Neural cell (in vitro differentiated cells): Measurements from ENCODE around the gene INSM1. TPM values are rescaled to one million over a fixed set of nuclear protein-coding genes. Genes with fewer than 3 reads are reported as not detected.

Experiments
- H2AFZ ChIP-seq: fragments of 200-600, 300-800 bp; sonication (generic), shearing (Covaris generic); 2 replicates; pipeline ENCODE4 v1.6.0; 2014; ENCODE audit warnings: low read depth, mild to moderate bottlenecking, antibody characterized with exemption, low read length, moderate library complexity
- H3F3A ChIP-seq: fragments of 200-600 bp; shearing (Covaris generic); 2 replicates; pipeline ENCODE4 v1.6.1; 2016; ENCODE audit warnings: mild to moderate bottlenecking, moderate library complexity, mixed read lengths, antibody characterized with exemption, low read length; ENCODE audit not compliant: insufficient read depth, poor library complexity, severe bottlenecking
- H3K27ac ChIP-seq: fragments of 200-600, 300-800 bp; sonication (generic), shearing (Covaris generic); 2 replicates; pipeline ENCODE4 v1.5.1; 2014; ENCODE audit warnings: mild to moderate bottlenecking, low read length, moderate library complexity
- H3K27me3 ChIP-seq: fragments of 300-800, 200-600 bp; sonication (generic), shearing (Covaris generic); 2 replicates; pipeline ENCODE4 v1.6.0; 2014; ENCODE audit warnings: mild to moderate bottlenecking, low read depth, low read length, moderate library complexity; ENCODE audit not compliant: insufficient read depth
- H3K36me3 ChIP-seq: fragments of 300-800, 200-600 bp; sonication (generic), shearing (Covaris generic); 2 replicates; pipeline ENCODE4 v1.5.1; 2014; ENCODE audit warnings: mild to moderate bottlenecking, antibody characterized with exemption, low read length, moderate library complexity; ENCODE audit not compliant: insufficient read depth
- H3K4me2 ChIP-seq: fragments of 300-800, 200-600 bp; sonication (generic), shearing (Covaris generic); 2 replicates; pipeline ENCODE4 v1.6.0; 2014; ENCODE audit warnings: mild to moderate bottlenecking, low read length
- H3K4me3 ChIP-seq: fragments of 300-800, 200-600 bp; sonication (generic), shearing (Covaris generic); 2 replicates; pipeline ENCODE4 v1.5.1; 2014; ENCODE audit warnings: mild to moderate bottlenecking, low read length, moderate library complexity
- H3K79me2 ChIP-seq: fragments of 200-600 bp; shearing (Covaris generic); replicated peaks from 2 replicates; pipeline ENCODE4 v1.6.0; 2014; ENCODE audit warnings: mild to moderate bottlenecking, low read length, moderate library complexity; ENCODE audit not compliant: insufficient read depth
- H3K9ac ChIP-seq: fragments of 300-800, 200-600 bp; sonication (generic), shearing (Covaris generic); 2 replicates; pipeline ENCODE4 v1.6.1; 2016; ENCODE audit warnings: mild to moderate bottlenecking, low read length, mixed read lengths
- H3K9me2 ChIP-seq: fragments of 200-600 bp; shearing (Covaris generic); 2 replicates; pipeline ENCODE4 v1.6.1; 2016; ENCODE audit warnings: mild to moderate bottlenecking, low read length, mixed read lengths; ENCODE audit not compliant: insufficient read depth
- H3K9me3 ChIP-seq: fragments of 200-600, 300-800 bp; sonication (generic), shearing (Covaris generic); 2 replicates; pipeline ENCODE4 v1.6.1; 2016; ENCODE audit warnings: mild to moderate bottlenecking, mixed run types, low read length, moderate library complexity, mixed read lengths
- H4K20me1 ChIP-seq: fragments of 200-600 bp; shearing (Covaris generic); 2 replicates; pipeline ENCODE4 v1.6.1; 2016; ENCODE audit warnings: mild to moderate bottlenecking, mixed run types; ENCODE audit not compliant: insufficient read depth
- EP300 ChIP-seq: fragments of 450-650 bp; conservative IDR thresholded peaks from 2 replicates; pipeline ENCODE4 v1.6.1; 2014; ENCODE audit warnings: antibody characterized with exemption, mild to moderate bottlenecking, moderate library complexity; ENCODE audit not compliant: poor library complexity, severe bottlenecking
- EZH2 ChIP-seq: fragments of 200-600, 300-800 bp; shearing (Covaris generic), sonication (generic); IDR thresholded peaks from 2 replicates; pipeline ENCODE4 v1.6.1; 2014; ENCODE audit warnings: antibody characterized with exemption, low read length, borderline replicate concordance, mild to moderate bottlenecking; ENCODE audit not compliant: insufficient read depth, poor library complexity, severe bottlenecking
- MXI1 ChIP-seq: fragments of 450-650 bp; conservative IDR thresholded peaks from 2 replicates; pipeline ENCODE4 v1.6.1; 2014; ENCODE audit warnings: antibody characterized with exemption, mild to moderate bottlenecking; ENCODE audit not compliant: poor library complexity, severe bottlenecking
- POLR2AphosphoS5 ChIP-seq: IDR thresholded peaks from 2 replicates; pipeline ENCODE4 v1.6.1; 2012
- RAD21 ChIP-seq: fragments of 450-650 bp; conservative IDR thresholded peaks from 2 replicates; pipeline ENCODE4 v1.6.1; 2014; ENCODE audit warnings: antibody characterized with exemption, mild to moderate bottlenecking, moderate library complexity
- SMC3 ChIP-seq: fragments of 450-650 bp; conservative IDR thresholded peaks from 2 replicates; pipeline ENCODE4 v1.6.1; 2014; ENCODE audit warnings: antibody characterized with exemption, mild to moderate bottlenecking, moderate library complexity; ENCODE audit not compliant: poor library complexity
- TAF1 ChIP-seq: IDR thresholded peaks from 2 replicates; pipeline ENCODE4 v1.6.1; 2012; ENCODE audit warnings: low read depth
- polyA plus RNA-seq: library from polyadenylated mRNA; depleted of rRNA; stranded (reverse); fragments of >200 nt; gene quantifications from 2 replicates; pipeline ENCODE4 v1.2.3, GENCODE V29; 2014
- TF ChIP-seq, protein P1 (sequence below): fragments of 450-650 bp; IDR thresholded peaks from 2 replicates; pipeline ENCODE4 v1.5.1; 2014; ENCODE audit warnings: antibody characterized with exemption, mild to moderate bottlenecking, moderate library complexity; ENCODE audit not compliant: poor library complexity, severe bottlenecking
- TF ChIP-seq, protein P2 (sequence below): IDR thresholded peaks from 2 replicates; pipeline ENCODE4 v1.6.1; 2012; ENCODE audit warnings: borderline replicate concordance

Gene INSM1
- polyA plus RNA-seq, 1 donor from 2014 or later, result 8.6 TPM

DNA sequence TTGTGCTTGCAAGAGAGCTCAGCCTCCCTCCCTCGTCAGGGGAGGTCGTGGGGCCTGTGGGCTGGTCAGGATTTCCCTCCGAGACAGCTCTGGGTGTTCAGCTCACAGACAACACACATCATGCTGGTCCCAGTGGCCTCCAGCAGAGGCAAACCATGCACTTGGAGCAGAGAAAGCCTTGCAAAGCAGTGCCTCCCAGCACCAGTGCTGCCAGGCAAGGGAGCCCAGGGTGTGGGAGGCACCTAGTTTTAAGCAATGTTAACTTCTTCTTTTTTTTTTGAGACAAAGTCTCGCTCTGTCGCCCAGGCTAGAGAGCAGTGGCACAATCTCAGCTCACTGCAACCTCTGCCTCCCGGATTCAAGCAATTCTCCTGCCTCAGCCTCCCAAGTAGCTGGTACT, 34.0 kb upstream of the INSM1 start:
- Histone ChIP-seq H3K9me3 (no peaks in the 10 kb centered on the region), H3K9ac (no peak overlapping the region), H3K27ac (no peak overlapping the region), H2AFZ (no peak overlapping the region), H3K79me2 (no peaks in the 10 kb centered on the region), H3K9me2 (no peaks in the 10 kb centered on the region), H3K27me3 (no peaks in the 10 kb centered on the region), H3K4me3 (no peak overlapping the region), H3F3A (no peaks in the 10 kb centered on the region), H3K4me2 (no peak overlapping the region), H3K36me3 (no peaks in the 10 kb centered on the region), H4K20me1 (no peaks in the 10 kb centered on the region)
- TF ChIP-seq EP300 (no peak), POLR2AphosphoS5 (no peak), EZH2 (no peak), SMC3 (no peak), TAF1 (no peak), MXI1 (no peak), RAD21 (no peak)
- TF ChIP-seq, protein P1, sequence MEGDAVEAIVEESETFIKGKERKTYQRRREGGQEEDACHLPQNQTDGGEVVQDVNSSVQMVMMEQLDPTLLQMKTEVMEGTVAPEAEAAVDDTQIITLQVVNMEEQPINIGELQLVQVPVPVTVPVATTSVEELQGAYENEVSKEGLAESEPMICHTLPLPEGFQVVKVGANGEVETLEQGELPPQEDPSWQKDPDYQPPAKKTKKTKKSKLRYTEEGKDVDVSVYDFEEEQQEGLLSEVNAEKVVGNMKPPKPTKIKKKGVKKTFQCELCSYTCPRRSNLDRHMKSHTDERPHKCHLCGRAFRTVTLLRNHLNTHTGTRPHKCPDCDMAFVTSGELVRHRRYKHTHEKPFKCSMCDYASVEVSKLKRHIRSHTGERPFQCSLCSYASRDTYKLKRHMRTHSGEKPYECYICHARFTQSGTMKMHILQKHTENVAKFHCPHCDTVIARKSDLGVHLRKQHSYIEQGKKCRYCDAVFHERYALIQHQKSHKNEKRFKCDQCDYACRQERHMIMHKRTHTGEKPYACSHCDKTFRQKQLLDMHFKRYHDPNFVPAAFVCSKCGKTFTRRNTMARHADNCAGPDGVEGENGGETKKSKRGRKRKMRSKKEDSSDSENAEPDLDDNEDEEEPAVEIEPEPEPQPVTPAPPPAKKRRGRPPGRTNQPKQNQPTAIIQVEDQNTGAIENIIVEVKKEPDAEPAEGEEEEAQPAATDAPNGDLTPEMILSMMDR, result no peak
- TF ChIP-seq, protein P2, sequence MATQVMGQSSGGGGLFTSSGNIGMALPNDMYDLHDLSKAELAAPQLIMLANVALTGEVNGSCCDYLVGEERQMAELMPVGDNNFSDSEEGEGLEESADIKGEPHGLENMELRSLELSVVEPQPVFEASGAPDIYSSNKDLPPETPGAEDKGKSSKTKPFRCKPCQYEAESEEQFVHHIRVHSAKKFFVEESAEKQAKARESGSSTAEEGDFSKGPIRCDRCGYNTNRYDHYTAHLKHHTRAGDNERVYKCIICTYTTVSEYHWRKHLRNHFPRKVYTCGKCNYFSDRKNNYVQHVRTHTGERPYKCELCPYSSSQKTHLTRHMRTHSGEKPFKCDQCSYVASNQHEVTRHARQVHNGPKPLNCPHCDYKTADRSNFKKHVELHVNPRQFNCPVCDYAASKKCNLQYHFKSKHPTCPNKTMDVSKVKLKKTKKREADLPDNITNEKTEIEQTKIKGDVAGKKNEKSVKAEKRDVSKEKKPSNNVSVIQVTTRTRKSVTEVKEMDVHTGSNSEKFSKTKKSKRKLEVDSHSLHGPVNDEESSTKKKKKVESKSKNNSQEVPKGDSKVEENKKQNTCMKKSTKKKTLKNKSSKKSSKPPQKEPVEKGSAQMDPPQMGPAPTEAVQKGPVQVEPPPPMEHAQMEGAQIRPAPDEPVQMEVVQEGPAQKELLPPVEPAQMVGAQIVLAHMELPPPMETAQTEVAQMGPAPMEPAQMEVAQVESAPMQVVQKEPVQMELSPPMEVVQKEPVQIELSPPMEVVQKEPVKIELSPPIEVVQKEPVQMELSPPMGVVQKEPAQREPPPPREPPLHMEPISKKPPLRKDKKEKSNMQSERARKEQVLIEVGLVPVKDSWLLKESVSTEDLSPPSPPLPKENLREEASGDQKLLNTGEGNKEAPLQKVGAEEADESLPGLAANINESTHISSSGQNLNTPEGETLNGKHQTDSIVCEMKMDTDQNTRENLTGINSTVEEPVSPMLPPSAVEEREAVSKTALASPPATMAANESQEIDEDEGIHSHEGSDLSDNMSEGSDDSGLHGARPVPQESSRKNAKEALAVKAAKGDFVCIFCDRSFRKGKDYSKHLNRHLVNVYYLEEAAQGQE, result no peak

DNA sequence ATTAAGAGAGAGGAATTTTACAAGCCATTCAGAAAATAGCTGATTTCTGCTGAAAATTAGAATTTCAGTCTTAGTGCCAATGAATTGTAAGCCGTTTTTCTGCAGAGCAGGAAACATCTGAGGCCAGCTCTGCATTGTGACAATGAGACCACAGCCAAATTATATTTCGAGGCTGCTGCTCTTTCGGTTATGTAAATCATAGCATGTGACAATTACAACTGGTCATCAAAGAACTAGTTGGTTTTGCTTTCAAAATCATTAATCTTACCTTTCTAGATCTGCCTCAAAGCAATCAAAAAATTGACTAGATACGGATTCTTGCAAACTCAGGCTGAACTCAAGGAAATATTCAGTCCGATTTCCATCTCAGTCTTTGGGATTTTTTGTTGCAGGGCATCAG, 33.4 kb upstream of the INSM1 start:
- H4K20me1 ChIP-seq, result no peaks in the 10 kb centered on the region

More for the DNA sequence above, 33.4 kb upstream of the INSM1 start:
- Histone ChIP-seq H3K4me3 (no peak overlapping the region), H3K9ac (no peak overlapping the region), H3F3A (no peaks in the 10 kb centered on the region), H3K36me3 (no peaks in the 10 kb centered on the region), H3K27me3 (no peaks in the 10 kb centered on the region), H3K9me2 (no peaks in the 10 kb centered on the region), H3K27ac (no peak overlapping the region), H3K79me2 (no peaks in the 10 kb centered on the region), H3K9me3 (no peaks in the 10 kb centered on the region), H3K4me2 (no peak overlapping the region), H2AFZ (no peak overlapping the region)
- no peak for TF ChIP-seq RAD21
- TF ChIP-seq EZH2, result no peak
- no peak for TF ChIP-seq POLR2AphosphoS5
- TF ChIP-seq SMC3, result no peak
- TF ChIP-seq EP300, result no peak
- TF ChIP-seq, protein P2, result no peak
- TF ChIP-seq MXI1, result no peak
- TF ChIP-seq TAF1, result no peak
- TF ChIP-seq, protein P1, result no peak
